Measurements from ENCODE around the gene LAGE3. TPM values are rescaled to one million over a fixed set of nuclear protein-coding genes. Genes with fewer than 3 reads are reported as not detected.
A peak's percentile ranks its signal among the peaks of the same experiment; 100 is the strongest.

The LAGE3 gene
- total RNA-seq, 1 experiment from 2014 or later: 28.8 TPM

GRCh38 chrX:154435171-154435733, 43.8 kb downstream of the LAGE3 start:
- DNase-seq (ENCODE audit: low read depth): no peak

- no peak for DNase-seq (ENCODE audit: low read depth)
Observed at GRCh38 chrX:154434394-154435168, 44.5 kb downstream of the LAGE3 start.

GRCh38 chrX:154433605-154434004, 45.5 kb downstream of the LAGE3 start:
- DNase-seq (ENCODE audit: low read depth): no peak

GRCh38 chrX:154432210-154432609, 46.9 kb downstream of the LAGE3 start:
- no peak for DNase-seq (ENCODE audit: low read depth)

GRCh38 chrX:154431341-154431740, 47.7 kb downstream of the LAGE3 start:
- no peak for DNase-seq (ENCODE audit: low read depth)

- no peak for DNase-seq (ENCODE audit: low read depth)
Observed at GRCh38 chrX:154430916-154431315, 48.2 kb downstream of the LAGE3 start.

GRCh38 chrX:154430479-154430878, 48.6 kb downstream of the LAGE3 start:
- no peak for DNase-seq (ENCODE audit: low read depth)

- no peak for DNase-seq (ENCODE audit: low read depth)
Observed at GRCh38 chrX:154429711-154430110, 49.4 kb downstream of the LAGE3 start.

- DNase-seq (ENCODE audit: low read depth): peak; percentile 92
Observed at GRCh38 chrX:154428176-154429171, 50.6 kb downstream of the LAGE3 start, which contains the start of gene ATP6AP1. Gene ATP6AP1, plus strand, starts transcription at chrX:154428677. Its CDS starts 16 bp downstream, at chrX:154428693.

Other genes with a start within 250 kb of the LAGE3 start
- not detected in 2 replicates for gene OPN1MW3, start 221.7 kb downstream of the LAGE3 start, total RNA-seq (2014; rRNA removed; shearing (Covaris generic))
- gene TEX28, start 184.2 kb downstream of the LAGE3 start, total RNA-seq (2014; rRNA removed; shearing (Covaris generic)): not detected in 2 replicates
- not detected in 2 replicates for gene TKTL1, start 183.5 kb downstream of the LAGE3 start, total RNA-seq (2014; rRNA removed; shearing (Covaris generic))
- 375 and 579 TPM in 2 replicates for gene FLNA, start 104.6 kb downstream of the LAGE3 start, total RNA-seq (2014; rRNA removed; shearing (Covaris generic))
- gene EMD, start 100.0 kb downstream of the LAGE3 start, total RNA-seq (2014; rRNA removed; shearing (Covaris generic)): 27.6 and 29.8 TPM in 2 replicates
- gene RPL10, start 80.9 kb downstream of the LAGE3 start, total RNA-seq (2014; rRNA removed; shearing (Covaris generic)): 2,378 and 3,972 TPM in 2 replicates
- gene DNASE1L1, start 70.0 kb downstream of the LAGE3 start, total RNA-seq (2014; rRNA removed; shearing (Covaris generic)): 12.6 and 14.3 TPM in 2 replicates
- gene TAFAZZIN, start 67.7 kb downstream of the LAGE3 start, total RNA-seq (2014; rRNA removed; shearing (Covaris generic)): 9.6 and 9.8 TPM in 2 replicates
- gene ATP6AP1, start 50.6 kb downstream of the LAGE3 start, total RNA-seq (2014; rRNA removed; shearing (Covaris generic)): 29.0 and 36.1 TPM in 2 replicates
- gene GDI1, start 42.1 kb downstream of the LAGE3 start, total RNA-seq (2014; rRNA removed; shearing (Covaris generic)): 58.0 and 58.6 TPM in 2 replicates
- gene FAM50A, start 35.1 kb downstream of the LAGE3 start, total RNA-seq (2014; rRNA removed; shearing (Covaris generic)): 37.8 and 45.0 TPM in 2 replicates
- gene PLXNA3, start 21.0 kb downstream of the LAGE3 start, total RNA-seq (2014; rRNA removed; shearing (Covaris generic)): 3.9 and 5.4 TPM in 2 replicates
- 46.0 and 50.1 TPM in 2 replicates for gene UBL4A, start 7.3 kb upstream of the LAGE3 start, total RNA-seq (2014; rRNA removed; shearing (Covaris generic))
- gene SLC10A3, start 11.3 kb upstream of the LAGE3 start, total RNA-seq (2014; rRNA removed; shearing (Covaris generic)): 19.5 and 25.6 TPM in 2 replicates
- 16.5 and 22.3 TPM in 2 replicates for gene FAM3A, start 37.0 kb upstream of the LAGE3 start, total RNA-seq (2014; rRNA removed; shearing (Covaris generic))
- 50.1 and 82.3 TPM in 2 replicates for gene G6PD, start 67.6 kb upstream of the LAGE3 start, total RNA-seq (2014; rRNA removed; shearing (Covaris generic))
- gene IKBKG, start 68.3 kb upstream of the LAGE3 start, total RNA-seq (2014; rRNA removed; shearing (Covaris generic)): 11.2 and 16.5 TPM in 2 replicates
- not detected in 2 replicates for gene CTAG1A, start 105.9 kb upstream of the LAGE3 start, total RNA-seq (2014; rRNA removed; shearing (Covaris generic))
- not detected in 2 replicates for gene CTAG1B, start 140.0 kb upstream of the LAGE3 start, total RNA-seq (2014; rRNA removed; shearing (Covaris generic))
- gene CTAG2, start 174.3 kb upstream of the LAGE3 start, total RNA-seq (2014; rRNA removed; shearing (Covaris generic)): 0.29 TPM in 1 of 2 replicates, not detected in the other

Data from RPMI7951 (cell line).